GM21423 (cell line): ENCODE results near the gene SH2D4B.
"Not testable (repeated sequence)": the region's sequence is repeated elsewhere in the genome, so short reads cannot be mapped to it uniquely, and the experiment has no call there.

Source experiments
- ATAC-seq: cut with Tn5 transposase; IDR thresholded peaks from one replicate; pipeline ENCODE4 v1.9.1; 2021; ENCODE audit warnings: mild to moderate bottlenecking, moderate library complexity; ENCODE audit not compliant: unreplicated experiment

Gene SH2D4B

GRCh38 chr10:80523773-80524172 is 13.9 kb upstream of the SH2D4B start:
- no peak for ATAC-seq

- no peak for ATAC-seq
Observed at GRCh38 chr10:80524190-80524909, 13.4 kb upstream of the SH2D4B start.

- ATAC-seq = no peak
Observed at GRCh38 chr10:80526218-80526617, 11.5 kb upstream of the SH2D4B start.

GRCh38 chr10:80526742-80527141 is 11.0 kb upstream of the SH2D4B start:
- no peak for ATAC-seq

- ATAC-seq = no peak
Observed at GRCh38 chr10:80528185-80528700, 9.5 kb upstream of the SH2D4B start.

- ATAC-seq = no peak
Observed at GRCh38 chr10:80528901-80529300, 8.8 kb upstream of the SH2D4B start.

- ATAC-seq = no peak
Observed at GRCh38 chr10:80529604-80530003, 8.1 kb upstream of the SH2D4B start.

- peak; percentile 62 for ATAC-seq
Observed at GRCh38 chr10:80530251-80530650, 7.5 kb upstream of the SH2D4B start.

- ATAC-seq = no peak
Observed at GRCh38 chr10:80530816-80531215, 6.9 kb upstream of the SH2D4B start.

GRCh38 chr10:80532571-80532970 is 5.1 kb upstream of the SH2D4B start:
- no peak for ATAC-seq

- not testable (repeated sequence) for ATAC-seq
Observed at GRCh38 chr10:80534059-80534458, 3.6 kb upstream of the SH2D4B start.

GRCh38 chr10:80534646-80535045 is 3.1 kb upstream of the SH2D4B start:
- ATAC-seq = not testable (repeated sequence)

GRCh38 chr10:80535671-80536360 is 1.9 kb upstream of the SH2D4B start:
- peak; percentile 80 for ATAC-seq

GRCh38 chr10:80536361-80536835 is 1.3 kb upstream of the SH2D4B start:
- no peak for ATAC-seq

GRCh38 chr10:80537086-80537735 is 491 bp upstream of the SH2D4B start:
- ATAC-seq = no peak

- no peak for ATAC-seq
Observed at GRCh38 chr10:80538481-80539185, 931 bp downstream of the SH2D4B start.

- no peak for ATAC-seq
Observed at GRCh38 chr10:80539421-80540031, 1.8 kb downstream of the SH2D4B start.

GRCh38 chr10:80540136-80540535 is 2.4 kb downstream of the SH2D4B start:
- no peak for ATAC-seq

GRCh38 chr10:80540618-80540980 is 2.9 kb downstream of the SH2D4B start:
- ATAC-seq = no peak

GRCh38 chr10:80540981-80541750 is 3.5 kb downstream of the SH2D4B start:
- ATAC-seq = peak; percentile 50
